Natural killer cell treated with Interleukin-12 subunit alpha and Interleukin-12 subunit beta and Interleukin-15 and Interleukin-18, amount 100 ng/mL, for 72 hours (primary cell): ENCODE data around the gene DUSP18. TPM values are rescaled to one million over a fixed set of nuclear protein-coding genes. Genes with fewer than 3 reads are reported as not detected.
"Not testable (repeated sequence)": the region's sequence is repeated elsewhere in the genome, so short reads cannot be mapped to it uniquely, and the experiment has no call there.

Source experiments
- ATAC-seq, 2 donors: fragments of 150-1000 bp; cut with Tn5 transposase in 1 of 2; sonication (Bioruptor Pico), chemical (Tn5 transposase) in 1 of 2; 2 replicates each; pipeline ENCODE4 v1.10.0; 2021
- DNase-seq: peaks from one replicate; pipeline ENCODE4 v3.0.0; 2022; ENCODE audit warnings: low spot score
- H3K27ac Mint-ChIP-seq, 2 donors: 1 replicate in 1 of 2; 2 replicates in 1 of 2; pipeline ENCODE4 v1.8.0; 2022; ENCODE audit warnings: mixed read lengths in 2 of 2, mild to moderate bottlenecking in 1 of 2, moderate library complexity in 1 of 2
- H3K27me3 Mint-ChIP-seq, 2 donors: 1 replicate in 1 of 2; 2 replicates in 1 of 2; pipeline ENCODE4 v1.8.0; 2022; ENCODE audit warnings: mixed read lengths in 2 of 2
- H3K36me3 Mint-ChIP-seq: one replicate; pipeline ENCODE4 v1.8.0; 2022; ENCODE audit warnings: mixed read lengths
- H3K4me1 Mint-ChIP-seq, 2 donors: 1 replicate in 1 of 2; 2 replicates in 1 of 2; pipeline ENCODE4 v1.8.0; 2022; ENCODE audit warnings: low read depth in 2 of 2, mixed read lengths in 2 of 2, mild to moderate bottlenecking in 1 of 2
- H3K4me3 Mint-ChIP-seq: one replicate; pipeline ENCODE4 v1.8.0; 2022; ENCODE audit warnings: mixed read lengths
- H3K9me3 Mint-ChIP-seq: 2 replicates; pipeline ENCODE4 v1.8.0; 2022; ENCODE audit warnings: mixed read lengths
- total RNA-seq, 2 donors: library from RNA; stranded (reverse); gene quantifications; one replicate each; pipeline ENCODE4 v1.2.3, GENCODE V29; 2022

Gene DUSP18
- total RNA-seq, 2 donors from 2014 or later: 7.1 to 7.7 TPM

GRCh38 chr22:30640839-30641430 is 26.7 kb downstream of the DUSP18 start:
- H3K27ac Mint-ChIP-seq: no peak overlapping the region
- ATAC-seq (no peak), DNase-seq (no peak)
- no peaks in the 10 kb centered on the region for H3K9me3 Mint-ChIP-seq
- no peaks in the 10 kb centered on the region for H3K36me3 Mint-ChIP-seq
- peaks cover 5 to 9% of the 10 kb centered on the region in 2 donors for H3K4me1 Mint-ChIP-seq
- H3K4me3 Mint-ChIP-seq: no peak overlapping the region
- H3K27me3 Mint-ChIP-seq: no peaks in the 10 kb centered on the region

DNA sequence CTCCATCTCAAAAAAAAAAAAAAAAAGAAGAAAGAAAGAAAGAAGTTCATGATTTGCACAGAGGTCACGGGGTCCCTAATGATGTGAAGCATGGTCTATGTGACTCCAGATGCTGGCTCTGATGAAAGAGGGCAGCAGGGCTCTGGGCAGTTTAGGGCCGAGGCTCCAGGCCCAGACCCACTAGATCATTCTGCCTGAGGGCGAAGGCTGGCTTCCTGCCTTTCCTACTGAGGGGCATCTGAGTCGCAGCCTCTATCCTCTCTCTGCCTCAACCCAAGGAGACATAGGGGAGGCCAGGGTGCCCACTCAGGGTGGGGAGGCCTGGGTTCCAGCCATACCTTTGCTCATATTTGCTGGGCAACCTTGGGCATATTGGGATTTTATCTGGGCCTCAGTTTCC is 27.3 kb downstream of the DUSP18 start:
- Mint-ChIP-seq H3K27me3 (no peaks in the 10 kb centered on the region), H3K4me3 (no peak overlapping the region), H3K4me1 (peaks cover 6 to 9% of the 10 kb centered on the region in 2 donors), H3K36me3 (no peaks in the 10 kb centered on the region), H3K9me3 (no peaks in the 10 kb centered on the region), H3K27ac (no peak overlapping the region)
- ATAC-seq (no peak), DNase-seq (no peak)

- Mint-ChIP-seq H3K4me1 (peaks cover 10 to 12% of the 10 kb centered on the region in 2 donors), H3K27me3 (no peaks in the 10 kb centered on the region), H3K4me3 (peak overlapping the region; percentile 38), H3K9me3 (no peaks in the 10 kb centered on the region), H3K36me3 (no peaks in the 10 kb centered on the region), H3K27ac (no peak overlapping the region)
- ATAC-seq (no peak), DNase-seq (no peak)
These were observed 30.0 kb downstream of the DUSP18 start for GRCh38 chr22:30637701-30638114.

- no peaks in the 10 kb centered on the region for H3K27me3 Mint-ChIP-seq
- ATAC-seq (no peak), DNase-seq (no peak)
- peaks cover 10 to 12% of the 10 kb centered on the region in 2 donors for H3K4me1 Mint-ChIP-seq
- H3K4me3 Mint-ChIP-seq: peak overlapping the region; percentile 85
- H3K36me3 Mint-ChIP-seq: no peaks in the 10 kb centered on the region
- no peak overlapping the region for H3K27ac Mint-ChIP-seq
- H3K9me3 Mint-ChIP-seq: no peaks in the 10 kb centered on the region
These were observed 31.2 kb downstream of the DUSP18 start for GRCh38 chr22:30636226-30637077.

GRCh38 chr22:30635273-30636225 is 32.1 kb downstream of the DUSP18 start, which contains the start of gene SLC35E4:
Gene SLC35E4, plus strand, starts transcription at chr22:30635781. Its CDS starts 670 bp downstream, at chr22:30636451.
- DNase-seq (peak; percentile 95), ATAC-seq (peak; percentile 93 to 94)
- Mint-ChIP-seq H3K9me3 (no peaks in the 10 kb centered on the region), H3K27me3 (no peaks in the 10 kb centered on the region), H3K27ac (peak within 1 kb of the TSS; percentile 90 to 92), H3K4me3 (peak within 1 kb of the TSS; percentile 85), H3K36me3 (no peaks in the 10 kb centered on the region), H3K4me1 (peaks cover 10 to 12% of the 10 kb centered on the region in 2 donors)

DNA sequence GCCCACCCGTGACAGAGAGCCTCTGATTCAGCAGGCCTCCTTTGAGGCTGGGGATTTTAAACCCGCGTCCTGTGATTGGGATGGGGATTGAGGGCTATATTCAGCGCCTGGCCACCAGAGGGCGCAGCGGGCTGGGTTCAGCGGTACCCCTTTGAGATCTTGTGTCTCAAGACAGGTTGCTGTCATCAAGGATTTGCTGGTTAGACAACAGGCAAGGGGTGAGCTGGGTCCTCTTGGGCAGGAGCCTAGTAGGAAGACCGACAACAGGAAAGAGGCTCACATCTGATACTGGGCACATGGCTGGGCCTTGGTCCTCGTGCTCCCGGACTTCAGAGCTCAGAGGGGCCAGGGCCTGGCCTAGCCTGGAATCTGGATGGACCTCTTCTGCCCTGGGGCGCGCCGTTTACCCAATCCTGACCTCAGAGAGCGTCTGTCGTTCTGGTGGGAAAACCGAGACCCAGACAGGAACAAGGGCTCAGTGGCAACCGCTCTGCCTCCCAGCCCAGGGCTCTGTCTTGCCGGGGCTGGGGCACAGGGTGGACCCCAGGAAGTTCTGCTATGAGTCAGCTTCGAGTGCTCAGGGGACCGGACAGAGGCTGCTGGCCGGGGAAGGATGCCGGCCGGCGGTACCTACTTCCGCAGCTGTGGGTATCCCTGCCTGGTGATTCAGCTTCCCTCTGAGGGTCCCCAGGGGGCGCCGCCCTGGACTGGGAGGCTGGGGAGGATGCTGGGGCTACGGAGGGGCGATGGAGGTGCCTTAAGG is 33.0 kb downstream of the DUSP18 start:
- Mint-ChIP-seq H3K4me1 (peaks cover 10 to 12% of the 10 kb centered on the region in 2 donors), H3K9me3 (no peaks in the 10 kb centered on the region), H3K27ac (peak overlapping the region; percentile 90 to 92), H3K4me3 (peak overlapping the region; percentile 85), H3K36me3 (no peaks in the 10 kb centered on the region), H3K27me3 (no peaks in the 10 kb centered on the region)
- ATAC-seq: peak; percentile 70 to 75
- DNase-seq: peak; percentile 89

GRCh38 chr22:30631469-30631868 is 36.2 kb downstream of the DUSP18 start:
- H3K4me3 Mint-ChIP-seq, H3K27me3 Mint-ChIP-seq, H3K4me1 Mint-ChIP-seq, ATAC-seq, H3K27ac Mint-ChIP-seq, DNase-seq, H3K36me3 Mint-ChIP-seq, H3K9me3 Mint-ChIP-seq: not testable (repeated sequence)

GRCh38 chr22:30628491-30628890 is 39.2 kb downstream of the DUSP18 start:
- Mint-ChIP-seq H3K27me3 (no peaks in the 10 kb centered on the region), H3K9me3 (no peaks in the 10 kb centered on the region), H3K4me3 (no peak overlapping the region), H3K27ac (no peak overlapping the region), H3K36me3 (no peaks in the 10 kb centered on the region), H3K4me1 (no peaks in the 10 kb centered on the region)
- no peak for ATAC-seq
- DNase-seq: no peak

GRCh38 chr22:30627471-30627870 is 40.2 kb downstream of the DUSP18 start:
- Mint-ChIP-seq H3K4me1 (no peaks in the 10 kb centered on the region), H3K27ac (no peak overlapping the region), H3K9me3 (no peaks in the 10 kb centered on the region), H3K27me3 (no peaks in the 10 kb centered on the region), H3K36me3 (no peaks in the 10 kb centered on the region), H3K4me3 (no peak overlapping the region)
- ATAC-seq (no peak), DNase-seq (no peak)

DNA sequence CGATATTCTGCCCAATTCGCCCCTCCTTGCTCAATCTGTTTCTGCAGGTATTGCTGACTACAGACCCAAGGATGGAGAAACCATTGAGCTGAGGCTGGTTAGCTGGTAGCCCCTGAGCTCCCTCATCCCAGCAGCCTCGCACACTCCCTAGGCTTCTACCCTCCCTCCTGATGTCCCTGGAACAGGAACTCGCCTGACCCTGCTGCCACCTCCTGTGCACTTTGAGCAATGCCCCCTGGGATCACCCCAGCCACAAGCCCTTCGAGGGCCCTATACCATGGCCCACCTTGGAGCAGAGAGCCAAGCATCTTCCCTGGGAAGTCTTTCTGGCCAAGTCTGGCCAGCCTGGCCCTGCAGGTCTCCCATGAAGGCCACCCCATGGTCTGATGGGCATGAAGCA is 41.3 kb downstream of the DUSP18 start:
- H3K36me3 Mint-ChIP-seq: no peaks in the 10 kb centered on the region
- DNase-seq: no peak
- no peaks in the 10 kb centered on the region for H3K4me1 Mint-ChIP-seq

DNA sequence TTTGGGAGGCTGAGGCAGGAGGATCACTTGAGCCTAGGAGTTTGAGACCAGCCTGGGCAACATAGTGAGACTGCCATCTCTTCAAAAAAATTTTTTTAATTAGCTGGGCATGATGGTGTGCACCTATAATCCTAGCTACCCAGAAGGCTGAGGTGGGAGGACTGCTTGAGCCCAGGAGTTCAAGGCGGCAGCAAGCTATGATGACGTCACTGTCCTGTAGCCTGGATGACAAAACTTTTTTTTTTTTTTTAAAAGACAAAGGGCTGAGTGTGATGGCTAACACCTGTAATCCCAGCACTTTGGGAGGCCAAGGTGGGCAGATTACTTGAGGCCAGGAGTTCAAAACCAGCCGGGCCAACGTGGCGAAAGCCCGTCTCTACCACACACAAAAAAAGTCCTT is 47.8 kb downstream of the DUSP18 start:
- not testable (repeated sequence) for H3K27ac Mint-ChIP-seq, H3K36me3 Mint-ChIP-seq, DNase-seq, H3K4me3 Mint-ChIP-seq, H3K4me1 Mint-ChIP-seq, H3K27me3 Mint-ChIP-seq, H3K9me3 Mint-ChIP-seq, ATAC-seq

More for the DNA sequence above, 41.3 kb downstream of the DUSP18 start:
- no peaks in the 10 kb centered on the region for H3K27me3 Mint-ChIP-seq
- no peak for ATAC-seq
- no peak overlapping the region for H3K27ac Mint-ChIP-seq
- no peaks in the 10 kb centered on the region for H3K9me3 Mint-ChIP-seq
- no peak overlapping the region for H3K4me3 Mint-ChIP-seq

GRCh38 chr22:30617819-30618218 is 49.9 kb downstream of the DUSP18 start:
- Mint-ChIP-seq H3K36me3 (no peaks in the 10 kb centered on the region), H3K9me3 (no peaks in the 10 kb centered on the region), H3K4me1 (no peaks in the 10 kb centered on the region), H3K4me3 (no peak overlapping the region), H3K27me3 (peaks cover 0 to 3% of the 10 kb centered on the region in 2 donors), H3K27ac (no peak overlapping the region)
- no peak for DNase-seq
- no peak for ATAC-seq

- Mint-ChIP-seq H3K27ac (no peak overlapping the region), H3K27me3 (peaks cover 0 to 4% of the 10 kb centered on the region in 2 donors), H3K9me3 (no peaks in the 10 kb centered on the region), H3K36me3 (no peaks in the 10 kb centered on the region), H3K4me3 (no peak overlapping the region), H3K4me1 (peaks cover 0 to 2% of the 10 kb centered on the region in 2 donors)
- ATAC-seq (no peak), DNase-seq (no peak)
These were observed 52.1 kb downstream of the DUSP18 start for GRCh38 chr22:30615543-30615954.
